ENCODE data around the gene KIN.

- TF ChIP-seq CTCF (IDR thresholded peaks at IDR 0.05): no peak
- peak; percentile 27 for TF ChIP-seq POLR2A (IDR thresholded peaks at IDR 0.05)
Measured at GRCh38 chr10:7703140-7703539, 84.7 kb downstream of the KIN start, which contains the start of gene ITIH2.

Measured in right lobe of liver (tissue), 4 donors.